ENCODE measurements around the gene COX4I1. TPM values are rescaled to one million over a fixed set of nuclear protein-coding genes. Genes with fewer than 3 reads are reported as not detected.

COX4I1 gene
- total RNA-seq, 2 donors from 2014 or later, result 1,115 to 1,368 TPM

GRCh38 chr16:85847036-85847435, 47.5 kb downstream of the COX4I1 start:
- DNase-seq, result no peak
- no peak for ATAC-seq
- intact Hi-C loops (cut with DNase I, micrococcal nuclease), result no loop called here

- DNase-seq, result no peak
- peak; percentile 79 for ATAC-seq
- intact Hi-C loops (cut with DNase I, micrococcal nuclease), result no loop called here
Measured at GRCh38 chr16:85847681-85848601, 48.4 kb downstream of the COX4I1 start.

GRCh38 chr16:85848986-85849385, 49.5 kb downstream of the COX4I1 start:
- no peak for ATAC-seq
- DNase-seq, result no peak
- intact Hi-C loops (cut with DNase I, micrococcal nuclease), result no loop called here

GRCh38 chr16:85849388-85849787, 49.9 kb downstream of the COX4I1 start:
- intact Hi-C loops (cut with DNase I, micrococcal nuclease), result no loop called here
- ATAC-seq, result no peak
- DNase-seq, result no peak

- intact Hi-C loops (cut with DNase I, micrococcal nuclease), result no loop called here
- ATAC-seq (no peak), DNase-seq (peak in 1 of 2 donors; percentile 1)
Measured at GRCh38 chr16:85850344-85850880, 50.9 kb downstream of the COX4I1 start.

- intact Hi-C loops (cut with DNase I, micrococcal nuclease), result no loop called here
- DNase-seq (peak in 1 of 2 donors; percentile 13), ATAC-seq (no peak)
Measured at GRCh38 chr16:85851034-85851785, 51.7 kb downstream of the COX4I1 start.

- intact Hi-C loops (cut with DNase I, micrococcal nuclease), result no loop called here
- no peak for DNase-seq
- ATAC-seq, result no peak
Measured at GRCh38 chr16:85853547-85854545, 54.4 kb downstream of the COX4I1 start.

- DNase-seq (no peak), ATAC-seq (no peak)
- intact Hi-C loops (cut with DNase I, micrococcal nuclease), result no loop called here
Measured at GRCh38 chr16:85854935-85855334, 55.4 kb downstream of the COX4I1 start.

- DNase-seq, result no peak
- ATAC-seq, result no peak
- intact Hi-C loops (cut with DNase I, micrococcal nuclease), result no loop called here
Measured at GRCh38 chr16:85856079-85856478, 56.6 kb downstream of the COX4I1 start.

GRCh38 chr16:85856585-85856984, 57.1 kb downstream of the COX4I1 start:
- ATAC-seq, result no peak
- intact Hi-C loops (cut with DNase I, micrococcal nuclease), result no loop called here
- DNase-seq, result no peak

Other genes starting within 250 kb of the COX4I1 start
- 100 to 1,000 TPM in 1 of 2 donors, 10 to 100 TPM in 1; 94.7 to 110 TPM for gene GSE1, start 186.4 kb upstream of the COX4I1 start, total RNA-seq
- gene GINS2, start 110.7 kb upstream of the COX4I1 start, total RNA-seq, result 1 to 10 TPM; 3.2 to 5.1 TPM
- 1 to 10 TPM in 1 of 2 donors, under 1 TPM in 1; 0.52 to 1.6 TPM for gene C16orf74, start 48.6 kb upstream of the COX4I1 start, total RNA-seq
- 10 to 100 TPM; 31.2 to 31.3 TPM for gene EMC8, start 151 bp upstream of the COX4I1 start, total RNA-seq
- 10 to 100 TPM; 41.9 to 48.7 TPM for gene IRF8, start 99.5 kb downstream of the COX4I1 start, total RNA-seq

All from left colon (tissue), 2 donors.